Measurements from ENCODE around the gene SLC49A3.

DNA sequence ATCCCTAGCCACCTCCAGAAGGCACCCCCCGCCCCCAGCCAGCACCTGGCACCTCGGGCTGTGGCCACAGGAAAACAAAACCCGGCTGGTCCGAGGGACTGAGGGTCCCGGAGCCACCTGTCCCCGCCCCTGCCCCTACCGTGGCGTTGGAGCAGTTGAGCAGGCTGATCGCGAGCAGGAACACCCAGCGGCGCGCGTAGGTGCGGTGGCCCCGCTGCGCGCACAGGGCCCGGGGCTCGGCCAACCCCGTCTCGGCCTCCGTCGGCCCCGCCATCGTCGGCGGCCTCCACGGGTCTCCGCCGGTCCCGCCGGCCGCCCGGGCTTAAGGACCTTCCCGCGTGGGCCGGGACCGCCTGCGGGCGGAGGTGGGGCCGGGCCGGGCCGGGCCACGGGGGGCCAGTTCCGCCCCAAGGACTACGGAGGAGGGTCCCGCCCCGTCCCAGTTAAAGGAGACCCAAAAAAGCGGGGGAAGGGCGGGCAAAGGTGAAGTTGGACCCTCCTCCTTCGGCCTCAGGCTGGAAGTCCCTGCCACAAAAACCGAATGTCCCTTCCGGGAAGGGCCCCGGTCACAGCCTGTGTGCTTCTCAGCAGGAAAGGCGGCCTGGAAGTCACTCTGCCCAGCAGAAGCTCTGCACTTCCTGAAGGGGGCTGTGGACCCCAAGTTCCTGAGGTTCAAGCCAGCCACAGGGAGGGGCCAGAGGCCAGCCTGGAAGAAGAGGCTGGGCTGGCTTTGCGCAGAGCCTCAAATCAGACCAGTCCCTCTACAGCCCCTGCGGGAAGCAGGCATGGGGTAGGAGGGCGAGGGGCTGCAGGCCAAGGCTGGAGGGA lies at the start of gene SLC49A3:
- TF ChIP-seq, protein P1, sequence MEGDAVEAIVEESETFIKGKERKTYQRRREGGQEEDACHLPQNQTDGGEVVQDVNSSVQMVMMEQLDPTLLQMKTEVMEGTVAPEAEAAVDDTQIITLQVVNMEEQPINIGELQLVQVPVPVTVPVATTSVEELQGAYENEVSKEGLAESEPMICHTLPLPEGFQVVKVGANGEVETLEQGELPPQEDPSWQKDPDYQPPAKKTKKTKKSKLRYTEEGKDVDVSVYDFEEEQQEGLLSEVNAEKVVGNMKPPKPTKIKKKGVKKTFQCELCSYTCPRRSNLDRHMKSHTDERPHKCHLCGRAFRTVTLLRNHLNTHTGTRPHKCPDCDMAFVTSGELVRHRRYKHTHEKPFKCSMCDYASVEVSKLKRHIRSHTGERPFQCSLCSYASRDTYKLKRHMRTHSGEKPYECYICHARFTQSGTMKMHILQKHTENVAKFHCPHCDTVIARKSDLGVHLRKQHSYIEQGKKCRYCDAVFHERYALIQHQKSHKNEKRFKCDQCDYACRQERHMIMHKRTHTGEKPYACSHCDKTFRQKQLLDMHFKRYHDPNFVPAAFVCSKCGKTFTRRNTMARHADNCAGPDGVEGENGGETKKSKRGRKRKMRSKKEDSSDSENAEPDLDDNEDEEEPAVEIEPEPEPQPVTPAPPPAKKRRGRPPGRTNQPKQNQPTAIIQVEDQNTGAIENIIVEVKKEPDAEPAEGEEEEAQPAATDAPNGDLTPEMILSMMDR (IDR thresholded peaks at IDR 0.05; ENCODE audit: insufficient read depth, low read length, poor library complexity, severe bottlenecking) = no peak
- TF ChIP-seq EZH2phosphoT487 (conservative IDR thresholded peaks at IDR 0.05; ENCODE audit: low read length) = no peak
